ENCODE measurements around the gene CEP170.

GRCh38 chr1:243251539-243251938 is 3.5 kb downstream of the CEP170 start:
- TF ChIP-seq EZH2 (IDR thresholded peaks at IDR 0.05; ENCODE audit: borderline replicate concordance) (no peak), CTCF (IDR thresholded peaks at IDR 0.05; ENCODE audit: poor library complexity) (no peak)
